Activated CD4-positive, CD25-positive, alpha-beta regulatory T cell treated with anti-CD3 and anti-CD28 coated beads, Interleukin-2, amount 50 U/mL, for 72 hours (primary cell): ENCODE measurements around the gene ADA.

Source experiments
- DNase-seq: peaks from one replicate; pipeline ENCODE4 v3.0.0; 2021

Gene ADA

DNA sequence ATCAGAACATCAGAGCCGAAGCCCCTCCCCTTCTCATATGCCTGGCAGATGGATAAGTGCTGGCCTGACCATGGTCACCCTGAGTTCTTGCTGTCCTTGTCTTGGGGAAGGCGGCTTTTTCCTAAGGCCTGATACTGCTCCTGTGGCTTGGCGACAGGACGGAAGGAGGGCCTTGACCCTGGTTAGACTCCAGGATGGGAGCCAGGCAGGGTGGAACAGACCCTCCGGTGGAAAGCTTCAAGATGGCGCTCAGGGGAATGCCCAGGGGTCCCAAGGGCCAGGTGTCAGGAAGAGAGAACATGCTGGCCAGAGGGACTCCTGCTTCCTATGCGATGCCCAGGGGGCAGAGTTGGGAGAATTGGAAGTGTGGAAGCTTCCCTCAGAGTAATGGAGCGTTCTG lies 29.6 kb downstream of the ADA start:
- DNase-seq = no peak

DNA sequence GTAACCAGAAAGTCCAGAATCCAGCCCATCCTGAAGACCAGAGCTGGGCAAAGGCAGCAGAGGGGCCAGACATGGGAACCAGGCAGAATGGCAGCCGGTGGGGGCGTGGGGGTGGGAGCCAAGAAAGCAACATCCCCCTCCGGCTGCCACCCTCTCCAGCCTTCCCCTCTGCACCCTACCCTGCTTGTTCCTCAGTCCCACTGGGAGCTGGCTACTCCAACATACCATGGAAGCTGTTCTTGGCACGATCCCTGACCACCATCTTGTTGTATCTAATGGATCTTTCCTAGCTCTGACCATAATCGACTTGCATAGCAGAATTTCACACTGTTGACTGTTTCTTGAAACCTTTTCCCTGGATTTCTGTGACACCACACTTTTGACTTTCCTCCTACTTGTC lies 30.2 kb downstream of the ADA start:
- no peak for DNase-seq

DNA sequence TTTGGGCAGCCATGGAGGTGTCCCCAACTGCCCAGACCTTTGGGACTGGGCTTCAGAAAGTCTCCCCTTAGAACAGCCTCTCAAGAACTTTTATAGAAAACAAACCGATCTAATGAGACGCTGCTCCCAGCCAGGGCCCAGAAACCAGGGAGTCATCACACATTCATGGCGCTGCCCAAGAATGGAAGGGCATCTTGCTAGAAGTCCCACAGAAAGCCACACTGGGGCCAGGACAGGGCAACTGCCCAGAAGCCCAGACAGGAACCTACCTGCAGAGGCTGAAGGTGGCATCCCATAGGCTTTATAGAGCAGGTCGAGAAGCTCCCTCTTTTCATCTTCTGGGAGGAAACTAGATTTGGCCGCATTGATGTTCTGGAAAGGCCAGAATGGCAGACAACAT lies 31.5 kb downstream of the ADA start:
- no peak for DNase-seq

DNA sequence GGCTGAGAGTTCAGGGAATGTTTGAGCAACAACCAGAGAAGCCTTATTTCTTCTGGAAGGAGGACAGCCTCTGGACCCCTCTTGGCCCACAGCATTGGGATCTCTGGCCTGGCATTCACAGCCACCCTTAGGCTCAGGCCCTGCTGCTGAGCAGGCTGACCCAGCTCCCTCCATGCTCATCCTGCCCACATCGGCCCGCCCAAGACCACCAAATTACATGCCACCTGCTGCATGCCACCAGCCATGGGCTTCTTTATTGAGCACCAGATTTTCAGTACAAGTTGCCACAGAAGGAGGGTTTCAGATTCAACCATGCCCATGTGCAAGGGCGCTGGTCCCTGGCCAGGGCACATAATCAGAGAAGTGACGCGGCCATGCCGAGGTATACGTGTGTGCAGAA lies 32.2 kb downstream of the ADA start:
- DNase-seq = no peak

DNA sequence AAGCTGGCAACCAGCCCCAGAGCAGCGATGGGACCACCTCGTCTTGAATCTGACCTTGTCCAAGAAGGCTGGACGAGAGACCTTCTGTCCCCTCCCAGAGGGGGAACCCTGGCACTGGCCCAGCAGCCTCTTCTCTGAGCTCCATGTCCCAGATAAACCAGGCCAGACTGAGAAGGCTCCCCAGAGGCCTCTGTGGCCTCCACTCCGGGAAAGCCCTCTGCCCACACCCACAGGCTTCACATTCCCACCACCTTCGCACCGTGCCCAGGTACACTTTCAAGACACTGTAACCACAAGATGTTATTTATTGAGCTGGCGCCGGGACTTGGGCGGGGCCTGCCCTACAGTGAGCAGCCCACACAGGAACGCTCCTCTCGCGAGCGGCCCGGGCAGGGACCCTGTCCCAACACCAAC lies 33.2 kb downstream of the ADA start:
- no peak for DNase-seq

DNA sequence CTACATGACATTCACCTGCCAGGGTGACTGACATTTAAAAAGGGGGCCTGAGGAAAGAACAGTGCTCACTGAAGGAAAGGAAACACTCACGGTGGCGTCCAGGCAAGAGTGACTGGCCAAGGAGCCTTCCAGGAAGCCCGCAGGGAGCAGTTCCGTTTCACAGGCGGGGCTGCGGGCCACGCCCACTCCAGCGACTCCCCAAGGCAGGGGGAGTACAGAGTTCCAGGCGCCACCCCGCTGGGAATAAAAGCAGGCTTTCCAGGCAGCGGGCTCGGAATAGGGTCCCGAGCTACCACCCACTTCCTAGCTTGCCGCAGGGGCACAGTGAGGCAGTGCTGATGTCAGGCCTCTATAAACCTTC lies 34.9 kb downstream of the ADA start:
- DNase-seq = no peak

DNA sequence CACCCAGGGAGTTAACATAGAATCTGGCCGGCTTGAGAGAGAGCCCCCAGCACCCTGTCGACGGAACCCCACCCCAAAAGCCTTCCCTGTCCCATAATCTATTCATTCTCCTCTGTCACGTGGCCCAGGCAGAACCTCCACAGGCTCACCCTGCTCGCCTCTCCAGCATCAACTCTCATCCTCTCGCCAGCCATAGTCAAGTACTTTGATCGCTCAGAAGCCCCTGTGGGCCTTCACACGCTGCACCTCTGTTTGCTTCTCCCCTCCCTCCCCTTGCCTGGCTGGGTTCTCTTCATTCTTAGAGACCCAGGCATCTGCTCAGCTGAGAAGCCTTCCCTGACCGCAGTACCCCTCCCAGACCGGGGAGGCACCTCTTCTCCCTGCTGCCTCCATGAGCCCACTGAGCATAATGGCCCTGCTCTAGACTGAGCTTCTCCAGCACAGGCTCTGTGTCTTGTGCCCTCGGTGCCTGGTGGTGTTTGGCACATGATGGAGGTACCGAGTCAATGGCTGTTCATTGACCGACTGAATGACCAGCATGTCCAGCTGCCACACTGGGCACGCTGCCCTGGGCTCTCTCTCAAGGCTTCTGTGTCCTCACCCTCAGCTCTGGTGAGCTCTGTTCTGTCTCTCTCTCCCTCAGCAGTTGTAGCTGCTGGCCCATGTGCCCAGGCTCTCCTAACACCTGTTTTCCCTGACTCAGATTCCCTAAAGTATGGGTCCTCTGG lies 35.5 kb downstream of the ADA start:
- DNase-seq = no peak

DNA sequence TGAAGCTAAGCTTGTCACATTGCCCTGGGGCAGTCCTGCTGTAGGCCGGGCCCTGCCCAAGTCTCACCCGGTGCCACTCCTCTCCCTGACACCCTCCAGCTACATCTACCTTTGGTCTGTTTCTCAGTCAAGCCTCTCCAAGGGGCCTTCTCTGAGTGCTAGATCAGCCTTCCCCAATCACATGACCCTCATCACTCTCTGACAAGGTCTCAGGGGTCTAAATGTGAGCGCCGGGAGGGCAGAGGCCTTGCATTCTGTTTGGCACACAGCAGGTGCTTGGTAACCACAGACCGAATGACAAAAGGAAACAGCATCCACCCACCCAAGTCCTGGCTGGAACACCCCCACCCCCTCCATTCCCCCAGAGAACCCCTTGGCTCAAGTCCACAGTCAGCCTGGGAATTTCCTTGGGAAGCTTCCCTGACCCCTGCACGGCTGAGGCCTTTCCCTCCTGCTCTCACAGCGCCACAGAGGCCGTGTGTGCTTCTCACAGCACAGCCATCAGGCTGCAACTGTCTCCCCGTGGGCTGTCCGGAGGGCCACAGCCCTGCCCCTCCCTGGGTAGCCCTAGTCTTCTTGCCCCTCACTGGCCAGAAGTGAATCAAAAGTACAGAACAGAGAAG lies 36.2 kb downstream of the ADA start:
- no peak for DNase-seq

DNA sequence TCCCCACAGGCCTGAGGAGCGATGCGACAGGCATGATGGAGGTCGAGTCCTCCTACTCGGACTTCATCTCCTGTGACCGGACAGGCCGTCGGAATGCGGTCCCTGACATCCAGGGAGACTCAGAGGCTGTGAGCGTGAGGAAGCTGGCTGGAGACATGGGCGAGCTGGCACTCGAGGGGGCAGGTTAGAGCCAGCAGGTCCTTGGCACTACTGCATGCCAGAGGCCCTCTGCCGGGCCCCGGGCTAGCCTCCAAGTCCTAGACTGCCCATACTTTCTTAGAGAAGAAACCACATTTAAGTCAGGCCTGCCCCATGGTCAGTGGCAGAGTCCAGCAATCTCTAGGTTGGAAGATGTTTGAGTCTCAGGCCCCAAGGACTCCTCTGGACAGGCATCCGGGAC lies 37.0 kb downstream of the ADA start:
- no peak for DNase-seq

DNA sequence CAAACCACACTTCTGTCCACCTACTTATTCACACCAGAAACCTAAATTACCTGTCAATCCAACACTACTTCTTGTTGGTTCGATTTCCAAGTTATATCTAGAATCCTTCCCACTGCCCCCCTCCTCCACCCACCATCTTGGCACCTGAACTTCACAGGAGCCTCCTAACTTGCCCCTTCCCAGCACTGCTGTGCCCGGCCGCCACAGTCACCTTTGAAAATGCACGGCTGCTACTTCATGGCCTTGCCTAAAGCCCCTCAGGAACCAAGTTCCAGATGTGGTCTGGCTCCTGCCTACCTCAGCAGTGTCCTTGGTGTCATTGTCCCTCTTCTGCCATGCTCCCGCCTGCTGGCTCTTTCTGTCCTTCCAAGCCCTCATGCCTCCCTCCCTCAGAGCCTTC lies 37.9 kb downstream of the ADA start:
- DNase-seq = no peak

DNA sequence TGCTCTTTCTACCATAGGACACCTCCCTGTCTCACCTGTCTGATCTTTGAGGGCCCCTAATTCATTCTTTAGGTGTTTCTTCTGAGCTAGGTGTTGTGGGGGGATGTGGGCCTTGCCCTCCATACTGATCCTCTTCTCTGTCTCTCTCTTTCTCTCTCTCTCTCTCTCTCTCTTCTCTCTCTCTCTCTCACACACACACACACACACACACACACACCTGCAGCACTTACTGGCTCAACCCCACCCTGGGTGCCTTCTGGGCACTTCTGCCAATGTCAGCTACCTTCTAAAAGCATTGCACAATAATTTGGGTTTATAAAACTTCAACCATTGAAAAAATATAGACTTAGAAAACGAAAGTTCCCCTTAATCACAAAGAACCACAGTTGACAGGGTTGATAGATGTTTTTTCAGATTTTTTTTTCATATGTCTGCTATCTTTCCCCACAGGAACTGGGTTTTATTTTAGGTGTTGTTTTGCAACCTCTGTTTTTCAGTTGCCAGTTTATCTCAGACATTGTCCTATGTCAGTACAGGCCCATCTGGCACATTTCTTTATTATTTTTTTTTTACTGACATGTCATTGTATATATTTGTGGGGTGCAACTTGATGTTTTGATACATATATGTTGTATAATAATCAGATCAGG lies 41.1 kb downstream of the ADA start:
- no peak for DNase-seq

DNA sequence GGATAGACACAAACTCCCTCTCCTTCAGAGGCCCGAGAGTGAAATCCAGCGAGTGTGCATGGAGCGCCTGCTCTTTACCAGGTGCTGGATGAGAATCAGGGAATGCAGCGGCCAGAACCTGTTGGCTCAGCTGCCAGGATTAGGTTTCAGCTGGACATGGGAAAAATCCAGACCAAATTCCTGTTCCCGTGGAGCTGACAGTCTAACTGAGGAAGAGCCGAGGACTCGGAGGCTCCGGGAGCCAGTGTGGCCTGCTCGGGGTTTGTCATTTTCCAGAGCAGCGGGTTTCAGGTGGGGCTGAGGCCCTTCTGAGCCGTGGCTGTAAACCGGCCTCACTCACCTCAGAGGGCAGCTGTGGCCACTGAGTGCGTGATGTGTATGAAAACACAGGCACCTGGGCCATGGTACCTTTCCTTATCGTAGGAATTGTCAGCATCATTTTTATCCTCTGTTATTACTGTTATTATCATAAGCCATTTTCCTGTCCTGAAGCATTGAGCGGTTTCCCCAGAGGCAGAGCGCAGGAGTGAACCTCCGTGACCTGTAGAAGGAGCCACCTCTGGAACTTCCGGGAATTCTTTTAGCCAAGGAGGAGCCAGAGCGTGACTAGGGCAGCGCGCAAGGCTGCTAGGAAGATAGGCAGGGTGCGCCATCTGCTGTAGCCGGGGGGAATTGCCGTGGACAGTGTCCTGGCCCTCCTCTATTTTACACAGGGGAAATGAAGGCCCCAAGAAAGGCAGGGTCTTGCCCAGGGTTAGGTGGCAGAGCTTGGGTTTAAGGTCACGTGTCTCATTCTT lies 41.8 kb downstream of the ADA start:
- DNase-seq = peak; percentile 92

DNA sequence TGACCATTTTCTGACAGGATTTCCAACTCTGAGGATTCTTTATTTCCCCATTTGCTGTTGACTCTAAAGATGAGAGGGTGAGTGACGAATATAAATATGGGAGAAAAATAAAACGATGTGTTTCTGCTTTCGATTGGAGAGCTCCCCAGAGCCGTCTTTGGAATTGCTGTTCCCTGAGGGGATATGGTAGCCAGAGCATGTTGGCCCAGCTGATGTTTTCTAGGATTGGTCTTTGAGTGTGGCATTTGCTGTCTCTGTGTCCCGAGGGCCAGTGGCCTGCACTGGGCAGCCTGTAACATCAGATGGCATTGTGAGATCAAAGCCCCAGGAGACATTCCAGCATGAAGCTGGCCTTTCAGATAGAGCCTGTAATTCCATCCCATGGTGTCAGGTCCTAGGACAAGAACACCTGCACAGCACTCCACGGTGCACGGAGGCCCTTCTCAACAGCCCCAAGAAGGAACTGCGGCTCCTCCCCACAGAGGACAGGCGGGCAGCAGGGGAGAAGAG lies 42.4 kb downstream of the ADA start:
- no peak for DNase-seq

DNA sequence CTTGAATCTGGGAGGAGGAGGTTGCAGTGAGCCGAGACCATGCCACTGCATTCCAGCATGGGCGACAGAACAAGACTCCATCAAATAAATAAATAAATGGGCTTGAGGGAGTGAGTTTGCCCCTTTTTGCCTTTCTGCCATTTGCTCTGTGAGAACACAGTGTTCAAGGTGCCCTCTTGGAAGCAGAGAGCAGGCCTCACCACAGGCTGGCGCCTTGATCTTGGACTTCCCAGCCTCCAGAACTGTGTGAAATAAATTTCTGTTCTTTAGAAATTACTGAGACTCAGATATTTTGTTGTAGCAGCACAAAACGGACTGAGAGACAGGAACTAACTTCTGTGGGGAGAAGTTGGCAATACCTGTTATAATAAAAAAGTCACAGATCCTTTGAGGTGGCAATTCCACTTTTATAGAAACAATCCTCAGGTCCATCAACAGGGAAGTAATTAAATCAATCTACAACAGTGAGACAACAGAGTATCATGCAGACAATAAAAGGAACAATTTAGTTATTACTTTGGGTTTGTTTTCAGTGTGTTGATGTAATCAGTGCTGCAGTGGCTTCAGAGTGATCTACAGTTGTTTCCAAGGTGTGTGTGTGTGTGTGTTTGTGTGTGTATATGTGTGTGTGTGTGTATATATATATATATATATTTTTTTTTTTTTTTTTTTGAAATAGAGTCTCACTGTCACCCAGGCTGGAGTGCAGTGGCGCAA lies 44.6 kb downstream of the ADA start:
- no peak for DNase-seq

DNA sequence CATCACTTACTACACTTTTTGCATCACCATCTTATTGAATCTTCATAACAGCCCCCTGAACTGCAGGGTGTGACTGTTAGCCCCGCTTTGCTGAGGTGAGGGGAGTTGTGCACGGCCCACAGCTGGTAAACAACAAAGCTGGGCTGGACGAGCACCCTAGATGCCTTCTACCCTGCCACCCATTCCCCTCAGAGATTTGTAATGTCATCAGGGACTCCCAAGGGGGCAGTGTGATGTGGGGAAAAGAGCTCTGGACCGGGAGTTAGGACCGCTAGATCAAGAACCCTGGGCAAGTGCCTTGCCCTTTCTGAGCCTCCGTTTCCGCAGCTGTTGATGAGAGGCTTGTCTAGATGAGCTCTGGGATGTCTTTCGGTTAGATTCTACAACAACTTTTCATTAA lies 48.2 kb downstream of the ADA start:
- no peak for DNase-seq

DNA sequence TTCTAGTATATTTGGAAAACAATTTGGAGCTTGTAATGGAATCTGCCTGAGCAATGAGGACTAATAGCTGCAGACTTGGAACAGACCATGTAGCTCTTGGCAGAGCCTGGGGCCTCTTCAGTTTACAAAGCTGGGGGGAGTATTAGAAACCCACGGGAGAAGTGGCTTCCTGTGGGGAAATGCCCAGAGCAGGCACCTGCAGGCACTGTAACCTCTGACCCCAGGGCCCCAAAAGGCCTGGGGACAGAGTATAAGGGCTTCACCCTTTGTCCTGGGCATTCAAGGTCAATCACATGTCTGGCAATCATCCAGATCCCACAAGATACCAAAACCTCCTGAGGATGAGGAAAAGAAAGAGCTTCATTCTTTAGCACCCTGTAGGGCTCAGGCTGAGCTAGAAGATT lies 49.7 kb downstream of the ADA start:
- no peak for DNase-seq

DNA sequence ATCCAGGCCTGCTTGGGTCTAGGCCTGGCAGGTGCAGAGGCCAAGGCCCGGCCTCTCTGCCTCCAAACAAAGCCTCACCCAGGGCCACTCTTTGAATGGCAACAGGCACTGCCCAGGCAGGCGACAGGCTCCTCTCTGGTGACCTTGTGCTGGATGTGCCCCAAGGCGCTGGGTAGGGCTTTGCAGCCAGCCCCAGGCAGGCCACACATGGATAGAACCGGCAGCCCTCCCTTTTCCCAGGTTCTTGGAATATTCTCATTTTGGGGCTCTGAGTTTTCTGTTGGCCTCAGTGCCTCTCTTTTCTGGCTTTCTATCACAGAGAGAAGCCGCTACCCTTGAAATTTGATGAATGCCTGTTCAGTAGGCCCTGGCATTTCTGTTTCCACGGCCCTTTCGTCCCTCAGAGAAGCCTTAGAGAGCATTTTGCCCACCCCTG lies 50.2 kb downstream of the ADA start:
- DNase-seq = no peak

DNA sequence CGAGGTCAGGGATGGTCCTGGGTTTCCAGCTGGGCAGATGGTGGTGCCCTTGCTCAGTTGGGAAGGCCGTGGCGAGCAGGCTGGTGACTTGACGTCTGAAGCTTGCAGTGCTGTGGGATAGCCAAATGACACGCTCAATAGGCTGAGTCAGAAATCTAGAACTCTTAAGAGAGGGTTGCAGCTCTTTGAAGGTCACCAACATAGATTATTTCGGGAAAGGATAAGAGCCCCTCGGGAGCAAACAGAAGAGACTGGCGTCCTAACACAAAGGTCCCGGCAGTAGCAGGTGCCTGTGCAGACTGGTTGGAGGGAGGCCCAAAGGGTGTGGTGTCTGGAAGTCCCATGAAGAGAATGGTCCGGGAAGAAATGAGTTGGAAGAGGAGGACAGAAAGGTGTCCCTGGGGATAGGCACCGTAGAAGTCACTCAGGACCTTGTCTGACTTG lies 50.7 kb downstream of the ADA start:
- DNase-seq = no peak

DNA sequence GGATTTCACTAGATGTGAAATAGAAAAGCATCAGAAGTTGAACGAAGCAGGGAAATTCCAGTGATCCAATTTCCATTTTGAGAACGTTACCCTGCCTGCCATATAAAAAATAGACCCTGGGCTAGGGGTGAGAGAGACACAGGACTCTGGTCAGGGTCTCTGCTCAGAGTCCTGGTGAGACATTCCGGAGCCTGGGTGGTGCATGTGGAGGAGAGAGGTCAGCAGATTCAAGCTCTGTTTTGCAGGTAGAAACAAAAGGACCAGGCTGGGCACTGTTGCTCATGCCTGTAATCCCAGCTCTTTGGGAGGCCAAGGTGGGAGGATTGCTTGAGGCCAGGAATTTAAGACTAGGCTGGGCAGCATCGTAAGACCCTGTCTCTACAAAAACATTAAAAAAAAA lies 51.2 kb downstream of the ADA start:
- DNase-seq = no peak

DNA sequence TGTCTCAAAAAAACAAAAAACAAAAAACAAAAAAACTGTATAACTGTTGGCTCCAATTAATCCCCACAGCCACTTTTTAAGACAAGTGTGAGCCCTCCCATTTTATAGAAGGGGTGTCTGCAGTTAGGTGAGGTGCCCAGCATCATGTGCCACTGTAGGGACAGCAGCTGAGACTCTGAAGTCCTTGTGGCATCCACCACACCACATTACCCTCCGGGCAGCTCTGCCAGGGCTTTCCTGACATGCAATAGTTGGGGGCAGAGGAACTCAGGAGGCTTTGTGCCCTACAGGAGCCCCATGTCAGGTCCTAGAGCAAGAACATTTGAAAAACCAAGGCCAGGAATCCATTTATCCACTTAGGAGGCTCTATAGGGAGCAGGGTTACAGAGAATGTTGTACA lies 51.8 kb downstream of the ADA start:
- DNase-seq = no peak

DNA sequence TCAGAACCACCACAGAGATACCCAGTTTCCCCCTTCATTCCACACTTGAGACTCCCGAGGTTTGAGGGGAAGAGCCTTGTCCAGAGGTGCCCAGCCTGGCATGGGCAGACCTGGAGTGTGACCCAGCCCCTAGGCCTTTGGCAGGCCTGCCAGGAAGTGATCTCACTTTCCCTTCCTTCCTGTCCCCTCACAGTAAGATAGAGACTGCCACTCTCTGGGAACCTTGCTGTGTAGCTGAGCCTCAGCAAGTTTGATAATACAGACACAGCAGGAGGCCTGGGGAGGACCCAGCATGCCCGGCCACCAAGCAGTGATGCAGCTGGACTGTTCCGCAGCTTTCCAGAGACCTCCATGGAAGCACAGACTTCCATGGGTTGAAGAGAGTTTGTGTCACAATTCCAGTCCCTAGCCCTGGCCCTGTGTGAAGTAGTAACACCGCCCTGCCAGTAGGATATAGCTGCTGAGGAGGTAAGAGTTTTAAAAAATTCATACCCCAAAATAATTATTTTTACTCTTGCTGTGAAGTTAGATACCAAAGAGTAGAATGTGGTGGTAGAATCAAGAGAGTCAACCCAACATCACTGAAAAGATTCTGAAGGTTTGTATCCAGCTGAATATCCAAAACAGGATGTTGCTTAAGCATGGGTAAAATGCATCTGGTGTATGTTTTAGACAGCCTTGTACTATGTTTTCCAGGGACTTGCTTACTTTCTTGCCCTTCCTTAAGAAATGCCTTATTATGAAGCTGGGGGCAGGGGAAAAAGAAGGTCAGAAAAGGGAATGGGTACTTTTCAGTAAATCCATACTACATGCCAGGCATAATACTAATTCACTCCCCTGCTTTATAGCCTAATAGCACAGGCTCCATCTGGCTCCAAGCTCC lies 52.8 kb downstream of the ADA start:
- DNase-seq = no peak

DNA sequence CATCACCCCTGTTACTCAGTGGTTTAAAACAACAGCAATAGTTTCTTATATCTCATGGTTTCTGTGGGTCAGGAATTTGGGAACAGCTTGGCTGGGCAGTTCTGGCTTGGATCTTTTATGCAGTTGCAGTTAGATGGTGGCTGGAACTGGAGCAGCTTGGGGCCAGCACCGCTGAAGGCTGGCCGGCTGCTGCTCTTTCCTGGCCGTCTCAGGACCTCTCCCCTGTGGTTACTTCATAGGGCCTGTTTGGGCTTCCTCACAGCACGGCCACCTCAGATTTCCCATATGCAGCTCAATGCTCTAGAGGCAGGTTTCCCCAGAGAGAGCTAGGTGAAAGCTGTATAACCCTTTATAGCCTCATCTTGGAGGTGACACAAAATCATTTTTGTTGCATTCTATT lies 53.6 kb downstream of the ADA start:
- DNase-seq = no peak
